GM12878 (cell line): ENCODE results near the gene MYOZ1. TPM values are rescaled to one million over a fixed set of nuclear protein-coding genes. Genes with fewer than 3 reads are reported as not detected.

Source experiments
- ATAC-seq: fragments of 200-7000 bp; cut with Tn5 transposase; 3 replicates; pipeline ENCODE4 v1.9.1; 2020; ENCODE audit warnings: mild to moderate bottlenecking, moderate library complexity
- BruUV-seq: library from RNA; stranded (reverse); fragments of 400-500 nt; replicated peaks from 2 replicates; lab custom pipeline; 2021; lab: Mats Ljungman, UMichigan
- CTCF ChIA-PET: fragments of 300-600 bp; sonication (Branson Sonifier 250); formaldehyde crosslinking; extraction: SDS; loops from one replicate; lab custom pipeline; 2021; ENCODE audit warnings: inconsistent platforms; lab: Yijun Ruan, JAX
- POLR2A ChIA-PET: fragments of 350-600 bp; formaldehyde crosslinking; extraction: SDS; loops from one replicate; lab custom pipeline; 2021; ENCODE audit warnings: inconsistent platforms; lab: Charles Lee
- RAD21 ChIA-PET: fragments of 300-600 bp; sonication (Branson Sonifier 250); formaldehyde crosslinking; loops from one replicate; lab custom pipeline; 2023; ENCODE audit warnings: antibody characterized with exemption; ENCODE audit not compliant: unreplicated experiment; lab: Charles Lee
- SMC1A ChIA-PET: fragments of 300-600 bp; sonication (Branson Sonifier 250); formaldehyde crosslinking; loops from one replicate; lab custom pipeline; 2023; ENCODE audit not compliant: unreplicated experiment, uncharacterized antibody; lab: Charles Lee
- DNase-seq: peaks from one replicate; pipeline ENCODE4 v3.0.0-alpha.2; 2011; ENCODE audit warnings: low read depth, low spot score
- FAIRE-seq: peaks from 3 replicates; lab custom pipeline; 2011; peaks lifted over from hg19 to GRCh38; lab: Jason Lieb, UNC
- H2AFZ ChIP-seq: 2 replicates; pipeline ENCODE4 v1.6.0; 2011; ENCODE audit warnings: low read depth, low read length, control low read depth; ENCODE audit not compliant: control insufficient read depth
- H3K27ac ChIP-seq: 2 replicates; pipeline ENCODE4 v1.5.1; 2011; ENCODE audit warnings: control low read depth; ENCODE audit not compliant: control insufficient read depth, insufficient read depth
- H3K27me3 ChIP-seq, 2 experiments: replicated peaks in 1 of 2; 2 replicates each; pipeline versions ENCODE4 v1.6.0 to v1.6.1; 2011; ENCODE audit warnings: low read length in 1 of 2; ENCODE audit not compliant: control insufficient read depth in 2 of 2, insufficient read depth in 2 of 2
- H3K36me3 ChIP-seq, 2 experiments: 2 replicates each; pipeline ENCODE4 v1.5.1; 2011; ENCODE audit warnings: low read length in 1 of 2; ENCODE audit not compliant: control insufficient read depth in 2 of 2, insufficient read depth in 2 of 2
- H3K4me1 ChIP-seq: 2 replicates; pipeline ENCODE4 v1.6.1; 2011; ENCODE audit warnings: mild to moderate bottlenecking, low read length, moderate library complexity, mixed read lengths; ENCODE audit not compliant: control insufficient read depth, insufficient read depth
- H3K4me2 ChIP-seq: 2 replicates; pipeline ENCODE4 v1.6.0; 2011; ENCODE audit warnings: control low read depth; ENCODE audit not compliant: control insufficient read depth, insufficient read depth
- H3K4me3 ChIP-seq: fragments of 200-600 bp; sonication (generic); 2 replicates; pipeline ENCODE4 v1.5.1; 2016
- H3K79me2 ChIP-seq: 2 replicates; pipeline ENCODE4 v1.6.0; 2011; ENCODE audit warnings: low read length; ENCODE audit not compliant: control insufficient read depth, insufficient read depth
- H3K9ac ChIP-seq: 2 replicates; pipeline ENCODE4 v1.8.0; 2011; ENCODE audit warnings: low read length, control low read depth, mixed read lengths; ENCODE audit not compliant: control insufficient read depth, insufficient read depth
- H3K9me3 ChIP-seq: replicated peaks from 3 replicates; pipeline ENCODE4 v1.5.1; 2011; ENCODE audit warnings: mild to moderate bottlenecking, low read length; ENCODE audit not compliant: control insufficient read depth, insufficient read depth
- H4K20me1 ChIP-seq: 2 replicates; pipeline ENCODE4 v1.6.0; 2011; ENCODE audit not compliant: control insufficient read depth, insufficient read depth
- CHD4 ChIP-seq: fragments of 200-600 bp; sonication (generic); IDR thresholded peaks from 2 replicates; pipeline ENCODE4 v1.6.1; 2016; ENCODE audit warnings: mild to moderate bottlenecking
- IRF4 ChIP-seq: IDR thresholded peaks from 2 replicates; pipeline ENCODE4 v1.6.1; 2011; ENCODE audit warnings: low read depth, low read length
- POLR2A ChIP-seq: IDR thresholded peaks from 2 replicates; pipeline ENCODE4 v1.6.1; 2011; ENCODE audit warnings: low read depth, mild to moderate bottlenecking, low read length
- POLR2AphosphoS5 ChIP-seq: IDR thresholded peaks from 2 replicates; pipeline ENCODE4 v1.6.1; 2011; ENCODE audit warnings: mild to moderate bottlenecking, low read length, inconsistent platforms
- WGBS: methylation state at CpG from one replicate; pipeline ENCODE4 v1.1.6; 2016; ENCODE audit warnings: low lambda C conversion rate; ENCODE audit not compliant: insufficient replicate concordance, insufficient coverage; ENCODE audit errors: missing lambda C conversion rate; 5-methylcytosine and 5-hydroxymethylcytosine counted together
- in situ Hi-C: fragments of 300-500 bp; cut with MboI; formaldehyde crosslinking; loops from 9 replicates; pipeline ENCODE4 v1.14.3; 2018; ENCODE audit warnings: mixed read lengths
- intact Hi-C: fragments of 100-400 bp; cut with micrococcal nuclease; formaldehyde crosslinking; loops from one replicate; pipeline ENCODE4 v1.14.2; 2022; ENCODE audit not compliant: unreplicated experiment
- polyA plus RNA-seq, 11 experiments: library from polyadenylated mRNA; depleted of rRNA in 4 of 11; unstranded in 6 of 11; stranded (reverse) in 5 of 11; fragments of >200 nt; fragmentation: Nextera tagmentation in 4 of 11; fragmentation: Illumina TruSeq in 1 of 11; extraction: Ambion mirVana in 4 of 11; extraction: Trizol in 1 of 11; gene quantifications; 1 replicate in 1 of 11; 2 replicates in 10 of 11; pipeline versions ENCODE4 v1.2.1 to v1.2.3, GENCODE V29; 2011 to 2016; ENCODE audit warnings: inconsistent platforms in 2 of 11, missing spikeins in 2 of 11, low read depth in 1 of 11
- total RNA-seq, 4 experiments: library from RNA; depleted of rRNA in 3 of 4; stranded (reverse); fragments of >200 nt in 3 of 4; fragmentation: Illumina TruSeq in 1 of 4; extraction: Trizol in 1 of 4; gene quantifications; 2 replicates each; pipeline versions ENCODE4 v1.2.1 to v1.2.3, GENCODE V29; 2013 to 2021
- TF ChIP-seq, protein P1 (sequence below): fragments of 450-650 bp; formaldehyde crosslinking; IDR thresholded peaks from 2 replicates; pipeline ENCODE4 v1.4.0; 2022; ENCODE audit warnings: mild to moderate bottlenecking, moderate library complexity
- TF ChIP-seq, protein P2 (sequence below): fragments of 450-650 bp; IDR thresholded peaks from 2 replicates; pipeline ENCODE4 v1.6.1; 2014; ENCODE audit warnings: mild to moderate bottlenecking

MYOZ1 gene
- total and polyA plus RNA-seq, 10 of the 15 experiments (the other 5 are each of a cell fraction or from before 2014, with no cell fraction given) = 0.05 to 2.0 (median 0.62) TPM

DNA sequence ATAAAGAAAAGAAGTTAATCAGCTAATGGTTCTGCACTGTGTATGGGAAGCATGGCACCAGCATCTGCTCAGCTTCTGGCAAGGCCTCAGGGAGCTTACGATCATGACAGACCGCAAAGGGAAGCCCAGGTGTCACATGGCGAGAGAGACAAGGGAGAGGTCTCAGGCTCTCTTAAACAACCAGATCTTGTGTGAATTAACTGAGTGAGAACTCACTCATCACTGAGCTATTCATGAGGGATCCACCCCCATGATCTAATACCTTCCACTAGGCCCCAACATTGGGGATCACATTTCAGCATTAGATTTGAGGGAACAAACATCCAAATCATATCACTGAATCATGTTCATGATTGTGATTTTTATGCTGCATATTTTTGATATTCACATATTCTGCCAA lies 55.9 kb downstream of the MYOZ1 start:
- POLR2A ChIA-PET = no interaction called here
- BruUV-seq = no TSS peak
- no peaks in the 10 kb centered on the region for H3K36me3 ChIP-seq
- no peaks in the 10 kb centered on the region; the same call in 1 of the 2 replicates for H3K4me1 ChIP-seq
- WGBS = 100% methylated on average over 3 of the region's 3 CpGs
- FAIRE-seq (no peak), ATAC-seq (no peak), DNase-seq (no peak)
- no peaks in the 10 kb centered on the region for H4K20me1 ChIP-seq
- no peak for TF ChIP-seq POLR2AphosphoS5
- TF ChIP-seq IRF4 = no peak
- TF ChIP-seq POLR2A = no peak
- TF ChIP-seq, protein P1, sequence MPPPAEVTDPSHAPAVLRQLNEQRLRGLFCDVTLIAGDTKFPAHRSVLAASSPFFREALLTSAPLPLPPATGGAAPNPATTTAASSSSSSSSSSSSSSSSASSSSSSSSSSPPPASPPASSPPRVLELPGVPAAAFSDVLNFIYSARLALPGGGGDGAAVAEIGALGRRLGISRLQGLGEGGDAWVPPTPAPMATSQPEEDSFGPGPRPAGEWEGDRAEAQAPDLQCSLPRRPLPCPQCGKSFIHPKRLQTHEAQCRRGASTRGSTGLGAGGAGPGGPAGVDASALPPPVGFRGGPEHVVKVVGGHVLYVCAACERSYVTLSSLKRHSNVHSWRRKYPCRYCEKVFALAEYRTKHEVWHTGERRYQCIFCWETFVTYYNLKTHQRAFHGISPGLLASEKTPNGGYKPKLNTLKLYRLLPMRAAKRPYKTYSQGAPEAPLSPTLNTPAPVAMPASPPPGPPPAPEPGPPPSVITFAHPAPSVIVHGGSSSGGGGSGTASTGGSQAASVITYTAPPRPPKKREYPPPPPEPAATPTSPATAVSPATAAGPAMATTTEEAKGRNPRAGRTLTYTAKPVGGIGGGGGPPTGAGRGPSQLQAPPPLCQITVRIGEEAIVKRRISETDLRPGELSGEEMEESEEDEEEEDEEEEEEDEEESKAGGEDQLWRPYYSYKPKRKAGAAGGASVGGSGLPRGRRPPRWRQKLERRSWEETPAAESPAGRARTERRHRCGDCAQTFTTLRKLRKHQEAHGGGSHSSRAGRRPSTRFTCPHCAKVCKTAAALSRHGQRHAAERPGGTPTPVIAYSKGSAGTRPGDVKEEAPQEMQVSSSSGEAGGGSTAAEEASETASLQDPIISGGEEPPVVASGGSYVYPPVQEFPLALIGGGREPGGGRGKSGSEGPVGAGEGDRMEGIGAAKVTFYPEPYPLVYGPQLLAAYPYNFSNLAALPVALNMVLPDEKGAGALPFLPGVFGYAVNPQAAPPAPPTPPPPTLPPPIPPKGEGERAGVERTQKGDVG (CRISPR knock-in tag) = no peak
- TF ChIP-seq, protein P2, sequence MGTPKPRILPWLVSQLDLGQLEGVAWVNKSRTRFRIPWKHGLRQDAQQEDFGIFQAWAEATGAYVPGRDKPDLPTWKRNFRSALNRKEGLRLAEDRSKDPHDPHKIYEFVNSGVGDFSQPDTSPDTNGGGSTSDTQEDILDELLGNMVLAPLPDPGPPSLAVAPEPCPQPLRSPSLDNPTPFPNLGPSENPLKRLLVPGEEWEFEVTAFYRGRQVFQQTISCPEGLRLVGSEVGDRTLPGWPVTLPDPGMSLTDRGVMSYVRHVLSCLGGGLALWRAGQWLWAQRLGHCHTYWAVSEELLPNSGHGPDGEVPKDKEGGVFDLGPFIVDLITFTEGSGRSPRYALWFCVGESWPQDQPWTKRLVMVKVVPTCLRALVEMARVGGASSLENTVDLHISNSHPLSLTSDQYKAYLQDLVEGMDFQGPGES = no peak
- TF ChIP-seq CHD4 = no peak
- no peak overlapping the region for H3K9ac ChIP-seq
- CTCF ChIA-PET = interaction anchor here (0.9 to 1.1 kb wide), 2 partner anchors 8 to 40 kb away, joined by 3 read pairs; no protein-coding TSS in a partner anchor
- H3K4me3 ChIP-seq = no peak overlapping the region
- no peak overlapping the region for H3K27ac ChIP-seq
- RAD21 ChIA-PET = interaction anchor here (1.3 kb wide), 1 partner anchor 15 kb away, joined by 3 read pairs; no protein-coding TSS in a partner anchor
- H3K79me2 ChIP-seq = no peaks in the 10 kb centered on the region
- H3K27me3 ChIP-seq = no peaks in the 10 kb centered on the region
- H2AFZ ChIP-seq = no peak overlapping the region
- in situ Hi-C loops = no loop called here
- H3K9me3 ChIP-seq = no peaks in the 10 kb centered on the region
- SMC1A ChIA-PET = interaction anchor here (0.9 to 1.6 kb wide), 3 partner anchors 8 to 40 kb away, joined by 3 to 5 read pairs (median 4); no protein-coding TSS in a partner anchor
- intact Hi-C loops = no loop called here
- no peak overlapping the region for H3K4me2 ChIP-seq
